Thyroid gland (tissue), 4 donors: Measurements from ENCODE around the gene PEX14.

ENCODE experiments used
- CTCF ChIP-seq, 6 experiments: fragments of 200-600 bp in 3 of 6; fragments of 450-650 bp in 3 of 6; sonication (generic) in 3 of 6; IDR thresholded peaks; one replicate each; pipeline ENCODE4 v1.5.1; 2016 to 2019; ENCODE audit warnings: antibody characterized with exemption in 6 of 6, mild to moderate bottlenecking in 2 of 6, inconsistent platforms in 1 of 6, moderate library complexity in 1 of 6
- POLR2A ChIP-seq, 2 donors: fragments of 450-650 bp; IDR thresholded peaks; one replicate each; pipeline ENCODE4 v1.6.1; 2017; ENCODE audit warnings: antibody characterized with exemption in 2 of 2, mild to moderate bottlenecking in 2 of 2, moderate library complexity in 1 of 2

- TF ChIP-seq CTCF (IDR thresholded peaks at IDR 0.05) (no peak), POLR2A (IDR thresholded peaks at IDR 0.05) (no peak)
Measured at GRCh38 chr1:10432910-10433700, 41.6 kb upstream of the PEX14 start.
